Measurements from ENCODE around the gene PACS1.
"Not testable (repeated sequence)": the region's sequence is repeated elsewhere in the genome, so short reads cannot be mapped to it uniquely, and the experiment has no call there.

The PACS1 gene

DNA sequence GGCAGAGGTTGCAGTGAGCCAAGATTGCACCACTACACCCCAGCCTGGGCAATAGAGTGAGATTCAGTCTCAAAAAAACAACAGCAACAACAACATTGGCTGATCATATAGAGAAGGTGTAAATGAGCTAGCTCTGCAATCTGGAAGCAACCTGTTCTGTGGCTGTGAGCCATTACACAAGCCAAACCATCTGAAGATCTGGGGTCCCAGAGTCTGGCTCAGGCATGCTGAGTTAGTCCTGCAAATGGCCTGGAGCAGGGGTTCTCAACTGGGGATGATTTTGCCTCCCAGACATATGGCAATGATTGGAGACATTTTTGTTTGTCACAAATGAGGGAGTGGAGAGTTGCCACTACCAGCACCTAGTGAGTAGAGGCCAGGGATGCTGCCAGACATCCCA is 156.0 kb downstream of the PACS1 start:
- no peak for DNase-seq (ENCODE audit: low read depth)

DNA sequence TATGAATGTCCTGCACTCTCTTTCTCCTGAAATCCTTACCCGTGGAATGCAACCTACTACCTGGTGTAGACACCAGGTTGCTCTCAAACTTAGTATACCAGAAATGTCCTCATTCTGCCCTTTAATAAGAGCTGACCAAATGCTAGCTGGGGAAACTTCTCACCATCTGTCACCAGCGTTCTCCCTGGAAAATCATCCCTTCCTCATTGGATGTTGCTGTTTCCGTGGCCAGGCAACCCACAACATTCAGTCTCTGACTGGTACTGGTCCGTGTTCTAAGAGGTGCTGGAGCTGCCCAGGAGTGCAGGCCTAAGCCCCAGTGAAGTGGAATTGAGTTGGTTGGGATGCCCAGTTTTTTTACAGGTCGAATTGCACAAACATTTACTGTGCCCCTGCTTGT is 157.6 kb downstream of the PACS1 start:
- no peak for DNase-seq (ENCODE audit: low read depth)

DNA sequence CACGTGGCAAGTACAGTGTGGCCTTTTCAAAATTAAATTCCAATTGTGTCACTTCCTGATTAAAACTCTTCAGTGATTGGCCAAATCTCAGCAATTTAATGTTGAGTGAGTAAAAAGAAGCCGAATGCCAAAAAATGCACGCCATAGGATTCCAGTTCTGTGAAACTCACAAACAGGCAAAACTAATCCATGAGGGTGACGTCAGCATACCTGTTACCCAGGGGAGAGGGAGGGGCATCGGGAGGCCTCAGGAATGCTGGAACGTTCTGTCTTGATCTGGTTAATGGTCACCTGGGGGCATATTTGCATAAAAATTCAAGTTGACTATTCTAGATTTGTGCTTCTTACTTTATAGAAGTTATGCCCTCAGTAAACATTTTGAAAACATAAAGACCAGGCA is 158.4 kb downstream of the PACS1 start:
- DNase-seq (ENCODE audit: low read depth): no peak

DNA sequence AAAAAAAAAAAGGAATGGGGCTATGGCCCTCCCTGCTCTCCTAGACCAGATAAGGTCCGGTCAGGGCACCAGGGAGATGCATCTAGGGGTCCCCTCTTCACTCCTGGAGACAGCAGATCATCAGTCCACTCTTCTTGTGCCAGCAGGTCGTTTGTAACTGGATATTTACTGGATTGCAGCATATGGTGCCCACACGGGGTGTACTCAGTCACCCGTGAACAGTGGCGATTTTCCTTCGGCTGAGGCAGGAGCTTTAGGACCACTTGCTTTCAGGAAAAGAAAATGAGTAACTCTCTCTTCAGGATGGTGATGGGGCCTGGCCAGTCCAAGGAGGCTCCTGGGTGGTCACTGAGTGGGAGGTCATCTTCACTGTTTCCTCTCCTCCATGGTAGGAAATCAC is 160.1 kb downstream of the PACS1 start:
- no peak for DNase-seq (ENCODE audit: low read depth)

DNA sequence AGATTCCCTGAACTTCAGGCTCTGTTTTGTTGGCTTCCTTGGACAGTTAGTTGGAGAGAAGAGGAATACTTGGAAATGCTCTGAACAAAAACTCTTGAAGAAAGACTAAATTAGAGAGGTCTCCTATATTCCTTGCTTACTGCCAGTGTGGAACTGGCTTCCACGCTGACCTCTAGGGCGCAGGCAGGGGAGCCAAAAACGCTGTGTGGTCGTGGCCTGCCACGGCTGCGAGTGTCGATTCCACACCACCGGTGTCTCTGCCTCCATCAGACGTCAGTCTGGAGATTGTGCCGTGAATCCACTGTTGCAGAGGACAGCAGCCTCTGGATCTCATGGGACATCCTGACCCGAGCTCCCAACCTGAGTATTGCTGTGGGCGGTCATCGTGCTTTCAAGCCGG is 160.9 kb downstream of the PACS1 start:
- DNase-seq (ENCODE audit: low read depth): no peak

DNA sequence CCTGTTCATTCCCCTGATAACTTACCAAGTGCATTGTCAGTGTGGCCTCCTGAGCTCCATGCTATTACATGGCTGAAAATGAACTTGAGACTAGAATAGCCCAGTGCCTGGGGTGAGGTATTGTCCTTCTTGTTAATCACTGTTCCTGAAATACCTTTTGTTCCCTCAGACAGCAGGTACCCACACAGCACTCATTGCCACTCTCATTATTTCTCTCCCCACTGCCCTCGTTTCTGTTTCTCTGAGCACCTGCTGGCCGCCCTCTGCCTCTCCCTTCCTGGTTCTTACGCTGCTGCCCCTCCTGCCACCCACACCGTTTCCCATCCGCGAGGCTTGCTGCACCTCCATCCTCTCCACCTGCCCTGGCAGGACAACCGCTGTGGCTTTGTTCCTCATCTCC is 161.5 kb downstream of the PACS1 start:
- no peak for DNase-seq (ENCODE audit: low read depth)

DNA sequence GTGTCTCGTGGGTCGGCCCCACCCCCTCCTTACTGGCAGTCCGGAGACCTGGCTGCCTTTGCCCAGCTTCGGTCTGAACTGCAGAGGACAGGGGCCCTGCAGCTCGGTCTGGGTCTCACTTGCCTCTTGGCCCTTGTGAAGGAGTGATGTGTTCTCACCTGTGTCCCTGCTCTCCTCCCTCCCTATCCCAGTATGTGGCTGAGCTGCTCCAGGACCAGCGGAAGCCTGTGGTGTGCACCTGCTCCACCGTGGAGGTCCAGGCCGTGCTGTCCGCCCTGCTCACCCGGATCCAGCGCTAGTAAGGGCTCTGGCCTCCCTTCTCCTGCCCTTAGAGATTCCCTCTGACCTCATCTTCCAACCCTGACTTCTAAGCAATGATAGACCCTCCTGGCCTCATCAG is 162.7 kb downstream of the PACS1 start:
- no peak for DNase-seq (ENCODE audit: low read depth)

DNA sequence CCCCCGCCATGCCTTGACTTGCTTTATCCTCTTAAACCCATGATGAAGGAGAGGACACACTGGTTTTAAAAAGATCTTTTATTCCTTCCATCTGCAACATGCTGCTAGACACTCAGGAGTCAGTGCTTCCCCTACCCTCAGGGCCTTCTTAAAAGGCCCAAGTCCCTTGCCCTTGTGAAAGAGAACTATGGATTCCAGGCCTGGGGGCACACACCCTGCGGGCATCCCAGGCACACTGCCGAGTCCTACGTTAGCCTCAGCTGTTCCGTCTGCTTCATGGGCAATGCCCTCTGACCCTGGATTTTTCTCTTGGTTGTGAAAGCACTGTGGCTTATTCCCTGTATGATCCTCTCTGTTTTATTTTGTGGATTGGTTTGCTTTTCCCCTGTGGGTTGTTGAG is 163.2 kb downstream of the PACS1 start:
- no peak for DNase-seq (ENCODE audit: low read depth)

DNA sequence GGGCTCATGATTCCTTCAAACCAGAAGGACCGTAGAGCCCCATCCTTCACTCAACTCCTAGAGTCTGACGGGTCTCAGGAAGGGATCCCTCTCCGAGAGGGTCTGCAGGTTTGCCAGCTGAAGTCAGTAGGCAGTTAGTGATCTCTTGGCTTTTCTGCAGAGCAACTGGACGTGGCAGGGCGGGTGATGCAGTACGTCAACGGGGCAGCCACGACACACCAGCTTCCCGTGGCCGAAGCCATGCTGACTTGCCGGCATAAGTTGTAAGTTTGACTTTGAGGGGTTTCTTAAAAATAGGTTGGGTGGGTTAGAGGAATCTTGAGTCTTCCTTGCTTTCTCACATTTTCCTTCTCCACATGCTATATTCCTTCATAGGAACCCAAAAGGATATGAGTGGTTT is 165.1 kb downstream of the PACS1 start:
- no peak for DNase-seq (ENCODE audit: low read depth)

DNA sequence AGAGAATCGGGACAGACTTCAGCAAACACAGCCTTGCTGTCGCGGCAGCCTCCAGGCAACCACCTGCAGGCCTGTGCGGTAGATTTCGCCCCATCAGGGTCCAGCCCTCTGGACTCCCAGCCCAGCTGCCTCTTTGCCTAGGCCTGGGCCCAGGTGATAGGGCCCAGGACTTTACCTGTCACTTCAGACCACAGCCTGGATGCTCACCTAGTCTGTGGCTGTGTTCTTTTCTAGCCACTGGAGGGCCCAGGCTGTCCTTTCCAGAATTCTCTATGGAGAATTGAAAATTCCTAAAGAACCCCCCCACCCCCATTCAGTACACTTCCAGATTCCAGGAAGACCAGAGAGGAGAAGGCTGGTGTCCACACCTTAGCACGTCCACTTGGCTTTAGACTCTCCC is 167.8 kb downstream of the PACS1 start:
- no peak for DNase-seq (ENCODE audit: low read depth)

DNA sequence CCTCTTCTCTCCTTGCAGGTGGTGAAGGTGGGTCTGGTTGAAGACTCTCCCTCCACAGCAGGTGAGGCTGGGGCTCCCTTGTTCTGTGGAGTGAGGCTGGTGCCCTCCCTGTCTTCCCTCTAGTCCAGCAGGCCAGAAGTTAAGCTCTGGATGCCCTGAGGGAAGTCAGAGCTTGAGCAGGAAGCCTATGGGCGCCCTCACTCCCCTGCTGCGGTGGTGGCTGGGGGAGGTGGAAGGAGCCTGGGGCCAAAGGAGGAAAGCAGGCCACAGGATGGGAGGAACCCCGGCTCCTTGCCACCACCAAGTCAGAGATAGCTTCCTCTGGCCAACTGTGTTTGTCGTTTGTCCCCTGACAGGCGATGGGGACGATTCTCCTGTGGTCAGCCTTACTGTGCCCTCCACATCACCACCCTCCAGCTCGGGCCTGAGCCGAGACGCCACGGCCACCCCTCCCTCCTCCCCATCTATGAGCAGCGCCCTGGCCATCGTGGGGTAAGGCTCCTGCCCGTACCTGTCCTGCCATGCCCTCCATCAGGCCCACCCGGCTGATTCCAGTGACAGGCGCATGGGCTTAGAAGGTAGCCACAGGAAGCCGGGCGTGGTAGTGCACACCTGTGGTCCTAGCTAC is 168.8 kb downstream of the PACS1 start:
- no peak for DNase-seq (ENCODE audit: low read depth)

DNA sequence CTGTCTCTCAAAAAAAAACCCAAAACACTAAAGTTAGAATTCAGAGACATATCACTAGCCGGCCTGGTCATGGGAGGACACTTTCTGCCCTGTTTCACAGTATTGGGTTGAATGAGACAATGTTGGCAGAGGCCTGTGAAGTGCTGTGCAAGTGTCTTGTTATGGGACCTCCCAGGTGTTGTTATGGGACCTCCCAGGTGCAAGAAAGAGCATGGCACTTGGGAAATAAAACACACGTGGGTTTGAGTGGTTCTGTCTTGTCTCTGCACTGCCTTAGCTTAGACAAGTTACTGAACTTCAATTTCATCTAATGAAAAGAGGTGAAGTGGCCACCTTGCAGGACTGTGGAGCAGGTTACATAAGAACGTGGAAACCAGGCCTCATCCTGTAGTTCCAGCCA is 169.4 kb downstream of the PACS1 start:
- no peak for DNase-seq (ENCODE audit: low read depth)

DNA sequence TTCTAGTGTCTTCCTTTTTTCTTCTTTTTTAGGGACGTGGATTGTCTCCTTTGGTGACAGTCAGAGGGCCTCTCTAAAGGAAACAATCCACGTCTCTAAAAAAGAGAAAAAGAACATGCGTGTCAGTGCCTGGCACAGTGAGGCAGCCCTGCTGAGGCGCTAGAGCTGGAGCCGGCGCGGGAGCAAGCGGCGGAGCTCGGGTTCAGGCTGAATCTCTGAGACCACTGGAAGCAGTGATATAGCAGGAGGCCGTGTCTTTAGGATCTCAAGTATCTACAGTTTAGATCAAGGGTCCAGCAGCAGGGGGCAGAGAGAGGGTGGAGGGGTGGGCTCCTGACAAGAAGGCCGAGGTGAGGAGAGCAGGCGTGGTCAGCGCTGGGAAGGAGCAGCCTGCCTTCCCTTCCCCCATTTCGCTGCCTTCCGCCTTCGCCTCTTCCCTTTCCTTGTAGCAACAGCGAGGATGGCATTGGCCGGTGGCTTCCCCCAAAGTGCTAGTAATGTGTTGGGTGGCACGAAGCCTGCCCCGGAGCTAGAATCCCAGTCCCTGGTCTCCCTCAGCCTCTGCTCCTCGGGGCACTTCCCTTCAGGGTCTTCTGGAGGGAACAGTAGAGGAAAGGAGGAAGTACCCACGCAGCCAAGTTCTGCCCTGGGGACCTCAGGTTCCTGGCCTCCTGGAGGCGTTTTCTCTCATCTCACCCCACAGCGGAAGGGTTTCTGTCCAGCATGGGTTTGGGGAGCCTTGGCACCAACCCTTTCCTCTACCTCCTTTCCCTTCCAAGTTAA is 170.1 kb downstream of the PACS1 start:
- DNase-seq (ENCODE audit: low read depth): no peak

DNA sequence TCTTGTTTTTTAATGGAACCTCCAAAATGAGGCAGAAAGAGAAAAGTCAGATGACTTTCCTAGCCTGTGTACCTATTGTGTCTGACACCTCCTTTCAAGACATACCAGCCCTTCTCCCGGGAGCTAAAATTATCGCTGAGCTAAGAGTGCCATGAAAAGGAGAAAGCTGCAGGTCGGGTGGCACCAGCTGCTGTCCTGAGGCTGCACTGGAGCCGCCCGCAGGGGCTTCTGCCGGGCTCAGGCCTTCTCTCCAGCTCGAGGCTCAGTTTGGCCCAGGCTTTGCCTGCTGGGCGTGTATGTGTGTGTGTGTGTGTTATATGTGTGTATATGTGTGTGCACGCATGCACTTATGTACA is 170.7 kb downstream of the PACS1 start:
- no peak for DNase-seq (ENCODE audit: low read depth)

DNA sequence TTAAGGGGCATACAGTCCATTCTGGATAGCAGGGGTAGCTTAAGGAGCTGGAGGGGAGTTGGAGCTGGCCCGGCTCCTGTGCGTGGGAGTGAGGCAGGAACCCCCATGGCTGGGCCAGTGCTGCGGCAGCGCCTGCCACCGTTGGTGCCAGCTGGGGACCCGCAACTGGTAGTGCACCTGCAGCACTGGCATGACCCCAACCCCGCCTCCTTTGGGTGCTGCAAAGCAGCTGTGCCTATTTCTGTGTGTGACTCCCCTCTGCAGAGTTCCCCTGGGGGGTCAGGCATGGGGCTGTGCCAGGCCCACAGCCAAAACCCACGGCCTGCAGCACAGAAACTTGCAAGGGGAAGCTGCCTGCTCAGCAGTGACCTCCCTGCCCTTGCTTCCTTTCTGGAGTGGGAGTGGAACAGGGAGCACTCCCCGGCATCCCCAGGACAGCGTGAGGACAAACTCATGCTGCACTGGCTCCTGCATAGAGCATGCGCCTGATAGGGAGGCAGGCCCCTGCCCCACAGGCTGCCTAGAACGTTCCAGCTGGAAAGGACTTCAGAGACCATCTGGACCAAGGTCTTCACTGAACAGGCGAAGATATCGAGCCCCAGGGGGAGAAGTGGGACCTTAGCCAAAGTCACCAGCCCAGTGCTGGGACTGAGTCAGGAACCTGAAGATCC is 172.2 kb downstream of the PACS1 start:
- DNase-seq (ENCODE audit: low read depth): no peak

DNA sequence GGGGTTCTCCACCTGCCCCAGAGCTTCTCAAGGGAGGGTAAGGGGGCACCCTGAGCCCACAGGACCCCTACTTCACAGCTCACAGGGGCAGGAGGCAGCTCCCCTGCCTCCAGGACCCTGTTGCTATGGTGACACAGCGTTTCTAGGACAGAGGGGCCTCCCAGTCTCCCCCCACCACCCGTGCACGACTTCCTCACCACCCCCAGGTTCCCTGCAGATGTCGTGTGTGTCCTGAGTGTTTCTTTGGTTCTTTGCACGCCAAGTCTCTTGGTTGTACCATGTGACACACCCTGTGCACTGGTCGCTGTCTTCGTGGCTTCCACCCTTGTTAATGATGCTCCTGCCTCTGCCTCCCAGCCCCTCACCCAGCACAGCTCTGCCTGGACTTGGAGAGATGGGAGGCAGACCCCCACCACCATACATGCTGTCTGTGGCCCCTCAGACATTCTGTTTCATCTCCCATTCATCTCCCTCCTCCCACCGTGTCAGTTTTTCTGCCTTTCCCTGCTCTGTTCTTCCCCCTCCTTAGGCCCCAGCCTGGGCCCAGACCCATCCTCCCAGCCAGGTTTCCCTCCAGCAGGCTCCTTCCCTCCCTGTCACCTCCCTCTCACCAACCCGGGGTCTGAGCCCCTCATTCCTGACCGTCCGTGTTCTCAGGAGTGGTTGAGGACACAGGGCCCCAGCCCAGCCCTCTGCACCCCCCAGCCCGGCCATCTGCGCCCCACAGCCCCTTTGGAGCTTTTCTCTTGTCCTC is 173.9 kb downstream of the PACS1 start:
- no peak for DNase-seq (ENCODE audit: low read depth)

DNA sequence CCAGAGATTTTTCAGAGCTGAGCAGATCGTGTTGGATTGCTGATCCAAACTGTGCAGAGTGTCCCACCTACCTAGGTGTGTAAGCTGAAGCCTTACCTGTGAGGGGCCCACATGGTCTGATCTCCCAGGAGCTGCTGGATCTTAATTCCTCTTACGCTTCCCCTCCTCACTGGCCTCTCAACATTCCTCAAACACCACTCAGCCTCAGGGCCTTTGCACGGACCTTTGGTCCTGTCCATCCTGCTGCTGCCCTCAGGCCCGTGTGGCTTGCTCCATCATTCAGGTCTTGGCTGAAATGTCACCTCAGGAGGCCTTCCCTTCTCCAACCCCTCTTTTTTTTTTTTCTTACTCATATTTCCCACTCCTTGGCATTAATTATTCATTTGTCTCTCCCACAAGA is 177.2 kb downstream of the PACS1 start:
- no peak for DNase-seq (ENCODE audit: low read depth)

DNA sequence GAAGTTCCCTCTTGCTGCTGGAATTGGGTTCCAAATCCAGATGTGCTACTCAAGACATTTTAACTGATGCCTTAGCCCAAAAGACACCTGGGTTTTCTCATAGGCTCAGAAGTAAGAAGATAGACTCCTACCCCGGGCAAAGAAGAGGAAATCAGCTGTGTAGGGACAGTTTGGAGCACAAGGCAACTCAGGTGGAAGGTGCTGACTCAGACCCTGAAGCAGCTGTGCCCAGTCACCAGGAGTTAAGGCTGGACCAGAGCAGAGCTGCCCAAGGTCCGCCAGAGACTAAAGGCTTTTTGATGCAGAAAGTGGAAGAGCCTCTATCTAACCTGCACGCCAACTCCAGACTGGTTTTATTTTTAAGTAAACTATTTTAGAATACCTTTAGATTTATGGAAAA is 177.7 kb downstream of the PACS1 start:
- DNase-seq (ENCODE audit: low read depth): no peak

DNA sequence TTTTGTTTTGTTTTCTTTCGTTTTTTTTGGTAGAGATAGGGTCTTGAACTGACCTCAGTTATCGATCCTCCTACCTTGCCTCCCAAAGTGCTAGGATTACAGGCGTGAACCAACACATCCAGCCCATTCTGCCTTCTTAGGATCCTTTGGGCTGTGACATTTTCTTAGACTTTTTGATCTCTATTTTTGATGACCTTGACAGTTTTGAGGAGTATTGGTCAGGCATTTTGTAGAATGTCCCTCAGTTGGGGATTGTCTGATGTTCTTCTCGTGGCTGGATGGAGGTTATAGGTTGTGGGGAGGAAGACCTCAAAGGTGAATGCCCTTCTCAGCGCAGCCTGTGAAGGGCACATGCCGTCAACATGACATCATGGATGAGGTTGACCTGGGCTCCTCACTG is 178.8 kb downstream of the PACS1 start:
- no peak for DNase-seq (ENCODE audit: low read depth)

DNA sequence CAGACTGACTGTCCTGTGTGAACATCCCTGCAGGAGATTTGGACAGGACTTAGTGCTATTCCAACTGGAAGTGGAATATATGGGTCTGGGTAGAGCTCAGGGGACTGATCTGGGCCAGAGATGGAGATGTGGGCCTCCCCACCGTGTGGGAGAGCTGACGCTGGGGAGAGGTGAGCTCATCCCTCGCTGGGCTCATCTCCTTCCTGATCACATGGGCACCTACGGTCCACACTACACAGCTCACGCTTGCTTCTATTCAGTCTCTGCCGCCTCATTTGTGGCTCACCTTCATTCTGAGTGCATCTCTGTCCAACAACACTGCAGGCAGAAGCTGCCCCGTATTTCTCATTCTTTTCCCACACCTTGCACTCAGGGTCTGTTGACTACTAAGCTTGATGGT is 181.7 kb downstream of the PACS1 start:
- no peak for DNase-seq (ENCODE audit: low read depth)

DNA sequence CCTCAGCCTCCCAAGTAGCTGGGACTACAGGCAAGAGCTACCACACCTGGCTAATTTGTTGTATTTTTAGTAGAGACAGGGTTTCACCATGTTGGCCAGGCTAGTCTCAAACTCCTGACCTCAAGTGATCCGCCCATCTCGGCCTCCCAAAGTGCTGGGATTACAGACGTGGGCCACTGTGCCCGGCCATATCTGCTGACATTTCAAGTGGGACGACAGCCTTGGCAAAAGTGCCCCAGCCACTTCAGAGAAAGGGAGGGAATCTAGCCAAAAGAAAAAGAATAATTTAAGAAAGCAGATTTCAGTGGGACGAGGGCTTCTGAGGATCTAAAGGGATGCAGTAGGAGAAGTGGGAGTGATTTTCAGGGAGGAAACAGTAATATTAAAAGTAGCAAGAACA is 183.0 kb downstream of the PACS1 start:
- DNase-seq (ENCODE audit: low read depth): not testable (repeated sequence)

DNA sequence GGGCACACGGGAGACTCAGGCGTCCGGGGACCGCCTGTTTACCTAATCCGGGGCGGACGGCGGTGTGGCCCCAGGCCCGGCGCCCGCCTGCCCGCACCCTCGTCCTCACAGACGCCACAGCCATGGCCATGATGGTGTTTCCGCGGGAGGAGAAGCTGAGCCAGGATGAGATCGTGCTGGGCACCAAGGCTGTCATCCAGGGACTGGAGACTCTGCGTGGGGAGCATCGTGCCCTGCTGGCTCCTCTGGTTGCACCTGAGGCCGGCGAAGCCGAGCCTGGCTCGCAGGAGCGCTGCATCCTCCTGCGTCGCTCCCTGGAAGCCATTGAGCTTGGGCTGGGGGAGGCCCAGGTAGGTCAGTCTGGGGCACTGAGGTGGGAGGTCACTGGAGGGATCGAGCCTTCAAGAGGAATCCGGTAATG is 188.4 kb downstream of the PACS1 start:
- DNase-seq (ENCODE audit: low read depth): no peak

DNA sequence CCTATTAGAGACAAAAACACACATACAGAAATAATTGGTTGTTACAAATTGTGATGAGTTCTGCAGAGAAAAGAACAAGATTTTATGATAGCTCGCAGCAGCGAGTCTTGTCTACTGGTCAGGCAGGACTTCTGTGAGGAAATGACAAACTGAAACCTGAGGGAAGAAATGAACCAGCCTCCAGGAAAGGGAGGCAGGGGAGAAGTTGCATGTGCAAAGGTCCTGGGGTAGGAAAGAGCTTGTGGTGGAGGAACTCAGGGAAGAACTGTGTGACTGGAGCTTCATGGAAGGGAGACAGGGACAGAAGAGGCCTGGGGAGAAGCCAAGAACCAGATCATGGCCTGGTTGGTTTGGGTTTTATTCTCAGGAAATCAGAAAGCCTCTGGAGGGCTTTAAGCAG is 189.2 kb downstream of the PACS1 start:
- no peak for DNase-seq (ENCODE audit: low read depth)

Measured in GM04503 (cell line).